GM19193 (cell line): Measurements from ENCODE around the gene CATSPER4.
A peak's percentile ranks its signal among the peaks of the same experiment; 100 is the strongest.

Experiments
- POLR2A ChIP-seq: IDR thresholded peaks from 4 replicates; pipeline ENCODE4 v1.6.1; 2011; ENCODE audit not compliant: insufficient read depth, insufficient read length; ENCODE audit errors: extremely low read depth

The CATSPER4 gene

GRCh38 chr1:26197813-26198212 lies 7.4 kb downstream of the CATSPER4 start:
- no peak for TF ChIP-seq POLR2A

GRCh38 chr1:26200413-26200812 lies 10.0 kb downstream of the CATSPER4 start:
- TF ChIP-seq POLR2A = no peak

GRCh38 chr1:26203642-26204318 lies 13.4 kb downstream of the CATSPER4 start:
- no peak for TF ChIP-seq POLR2A

- TF ChIP-seq POLR2A = no peak
Measured at GRCh38 chr1:26210147-26210870, 19.9 kb downstream of the CATSPER4 start.

GRCh38 chr1:26212726-26213125 lies 22.3 kb downstream of the CATSPER4 start:
- TF ChIP-seq POLR2A = no peak

GRCh38 chr1:26213335-26213905 lies 23.0 kb downstream of the CATSPER4 start:
- TF ChIP-seq POLR2A = no peak

- TF ChIP-seq POLR2A = no peak
Measured at GRCh38 chr1:26215246-26215645, 24.8 kb downstream of the CATSPER4 start.

- no peak for TF ChIP-seq POLR2A
Measured at GRCh38 chr1:26218906-26219494, 28.6 kb downstream of the CATSPER4 start.

GRCh38 chr1:26220199-26220912 lies 30.0 kb downstream of the CATSPER4 start:
- TF ChIP-seq POLR2A = no peak

GRCh38 chr1:26221094-26221493 lies 30.7 kb downstream of the CATSPER4 start:
- TF ChIP-seq POLR2A = no peak

GRCh38 chr1:26224606-26225005 lies 34.2 kb downstream of the CATSPER4 start:
- no peak for TF ChIP-seq POLR2A

GRCh38 chr1:26225033-26225831 lies 34.8 kb downstream of the CATSPER4 start:
- TF ChIP-seq POLR2A = no peak

GRCh38 chr1:26233903-26234643 lies 43.7 kb downstream of the CATSPER4 start, which contains the start of gene CEP85:
TSS of gene CEP85 (plus strand) at chr1:26234200. CDS start at chr1:26239784, 5,584 bp downstream.
- peak; percentile 88 for TF ChIP-seq POLR2A
